ENCODE results near the gene MIEF1.

DNA sequence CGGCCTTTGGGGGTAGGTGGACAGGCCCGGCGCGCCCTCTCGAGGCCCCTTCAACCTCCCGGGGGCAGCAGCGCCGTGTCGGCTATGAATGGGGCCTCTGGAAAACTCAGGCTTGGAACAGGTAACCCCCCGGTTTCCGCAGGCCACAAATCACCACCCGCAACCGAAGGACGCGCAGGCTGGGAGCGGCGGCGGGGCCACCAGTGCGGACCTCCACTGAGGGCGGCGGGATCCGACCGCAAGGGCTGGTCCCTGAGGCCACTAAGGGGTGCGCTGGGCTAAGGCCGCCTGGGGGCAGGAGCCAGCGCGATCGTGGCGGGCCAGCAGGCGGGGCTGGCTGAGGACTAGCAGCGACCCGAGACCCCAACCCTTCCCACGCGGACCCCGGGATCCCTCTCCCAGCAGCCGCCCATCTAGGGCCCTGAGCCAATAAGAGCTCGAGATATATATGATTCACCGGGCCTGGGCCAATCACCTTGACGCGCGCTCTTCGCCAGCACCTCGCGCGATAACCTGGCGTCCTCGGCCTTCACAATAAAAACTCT is 17.7 kb downstream of the MIEF1 start:
- peak in 1 of 2 donors; percentile 53 for TF ChIP-seq POLR2A (IDR thresholded peaks at IDR 0.05)
- TF ChIP-seq CTCF (IDR thresholded peaks at IDR 0.05): peak; percentile 10 to 69 (median 44)
